VCaP (cell line): Measurements from ENCODE around the gene TSPAN11.

Experiments
- H3K27ac ChIP-seq: fragments of 450-650 bp; 2 replicates; pipeline ENCODE4 v1.5.1; 2017
- TF ChIP-seq, protein P1 (sequence below): fragments of 450-650 bp; conservative IDR thresholded peaks from 2 replicates; pipeline ENCODE4 v1.5.1; 2017; ENCODE audit warnings: mild to moderate bottlenecking, moderate library complexity

Gene TSPAN11

GRCh38 chr12:30999011-30999410, 72.5 kb downstream of the TSPAN11 start:
- TF ChIP-seq, protein P1, sequence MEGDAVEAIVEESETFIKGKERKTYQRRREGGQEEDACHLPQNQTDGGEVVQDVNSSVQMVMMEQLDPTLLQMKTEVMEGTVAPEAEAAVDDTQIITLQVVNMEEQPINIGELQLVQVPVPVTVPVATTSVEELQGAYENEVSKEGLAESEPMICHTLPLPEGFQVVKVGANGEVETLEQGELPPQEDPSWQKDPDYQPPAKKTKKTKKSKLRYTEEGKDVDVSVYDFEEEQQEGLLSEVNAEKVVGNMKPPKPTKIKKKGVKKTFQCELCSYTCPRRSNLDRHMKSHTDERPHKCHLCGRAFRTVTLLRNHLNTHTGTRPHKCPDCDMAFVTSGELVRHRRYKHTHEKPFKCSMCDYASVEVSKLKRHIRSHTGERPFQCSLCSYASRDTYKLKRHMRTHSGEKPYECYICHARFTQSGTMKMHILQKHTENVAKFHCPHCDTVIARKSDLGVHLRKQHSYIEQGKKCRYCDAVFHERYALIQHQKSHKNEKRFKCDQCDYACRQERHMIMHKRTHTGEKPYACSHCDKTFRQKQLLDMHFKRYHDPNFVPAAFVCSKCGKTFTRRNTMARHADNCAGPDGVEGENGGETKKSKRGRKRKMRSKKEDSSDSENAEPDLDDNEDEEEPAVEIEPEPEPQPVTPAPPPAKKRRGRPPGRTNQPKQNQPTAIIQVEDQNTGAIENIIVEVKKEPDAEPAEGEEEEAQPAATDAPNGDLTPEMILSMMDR, result no peak
- H3K27ac ChIP-seq, result no peak overlapping the region

DNA sequence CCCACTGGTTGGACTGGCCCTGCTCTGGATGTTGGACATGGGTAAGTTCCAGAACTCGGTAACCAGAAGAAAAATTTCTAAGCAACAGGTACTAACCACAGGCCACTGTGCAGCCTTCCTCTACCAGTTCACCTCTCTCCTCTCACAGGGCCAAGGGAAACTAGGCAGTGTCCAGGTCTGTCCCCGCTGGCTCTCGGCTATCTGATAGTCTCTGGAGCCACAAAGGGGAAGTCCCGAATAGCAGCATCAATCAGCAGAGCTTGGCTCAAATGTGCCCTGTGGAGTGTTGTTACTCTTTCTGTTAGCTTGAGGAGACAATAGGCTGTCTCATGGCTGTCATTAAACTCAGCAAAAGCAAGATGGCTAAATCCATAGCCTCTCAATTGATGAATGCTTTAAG, 73.2 kb downstream of the TSPAN11 start:
- TF ChIP-seq, protein P1, result no peak
- H3K27ac ChIP-seq, result no peak overlapping the region

DNA sequence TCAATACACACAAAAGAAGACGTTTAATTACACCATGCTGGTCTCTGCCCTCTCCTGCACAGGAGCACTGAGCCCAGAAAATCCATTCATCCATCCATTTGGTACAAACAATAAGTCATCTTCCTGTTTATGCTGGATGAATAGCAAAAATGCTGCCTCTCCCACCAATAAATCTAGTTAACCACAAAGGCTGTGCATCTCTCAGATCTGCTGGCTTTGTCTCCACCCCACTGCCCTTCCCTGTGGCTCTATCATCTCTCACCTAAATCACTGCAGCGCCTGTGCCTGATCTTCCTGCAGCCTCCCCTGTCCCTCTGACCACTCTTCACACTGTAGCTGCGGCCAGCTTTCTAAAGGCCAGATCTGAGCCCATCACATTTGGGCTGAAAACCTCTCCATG, 74.2 kb downstream of the TSPAN11 start:
- H3K27ac ChIP-seq, result no peak overlapping the region
- TF ChIP-seq, protein P1, result no peak

GRCh38 chr12:31001581-31002360, 75.2 kb downstream of the TSPAN11 start:
- TF ChIP-seq, protein P1, result no peak
- H3K27ac ChIP-seq, result no peak overlapping the region

GRCh38 chr12:31002361-31002725, 75.8 kb downstream of the TSPAN11 start:
- TF ChIP-seq, protein P1, result no peak
- H3K27ac ChIP-seq, result no peak overlapping the region

- H3K27ac ChIP-seq, result no peak overlapping the region
- TF ChIP-seq, protein P1, result no peak
Measured at GRCh38 chr12:31002999-31003398, 76.5 kb downstream of the TSPAN11 start.

DNA sequence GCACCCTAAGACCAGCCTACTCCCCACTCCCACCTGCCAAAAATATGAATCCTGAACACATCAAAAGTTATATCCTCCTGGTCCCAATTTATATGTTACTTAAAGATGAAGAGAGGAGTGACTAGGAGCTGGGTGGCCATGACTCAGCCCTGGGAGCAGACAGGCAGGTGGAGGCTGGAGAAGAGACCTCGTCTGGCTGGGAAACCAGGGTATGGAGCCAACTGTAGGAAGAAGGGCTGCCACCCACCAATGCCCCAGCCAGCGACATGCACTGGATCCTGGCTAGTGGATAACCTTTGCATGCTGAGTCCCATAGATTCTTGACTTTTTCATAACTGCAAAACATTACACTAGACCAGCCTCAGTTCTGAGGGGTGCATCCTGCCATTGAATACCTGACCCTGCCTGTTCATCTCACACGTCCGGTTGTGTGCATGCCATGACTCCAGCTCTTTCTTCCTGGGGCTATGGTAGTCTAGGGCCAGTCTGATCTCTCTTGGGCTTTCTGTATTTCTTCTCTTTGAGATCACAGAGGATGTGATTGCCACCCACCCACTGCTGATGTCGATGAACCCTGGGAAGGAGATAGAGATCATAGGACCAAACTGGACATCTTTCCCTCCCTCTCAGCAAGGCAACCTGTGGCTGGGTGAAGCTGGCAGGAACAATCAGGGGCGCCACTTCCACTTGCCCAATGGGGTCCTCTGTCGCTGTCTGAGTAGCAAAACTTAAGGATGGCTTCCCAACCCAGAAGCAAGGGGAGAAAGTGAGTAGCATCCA, 77.5 kb downstream of the TSPAN11 start:
- H3K27ac ChIP-seq, result no peak overlapping the region
- TF ChIP-seq, protein P1, result no peak
